ENCODE data around the gene USH2A.

USH2A gene

GRCh38 chr1:216210081-216210480, 213.2 kb downstream of the USH2A start:
- H3F3A ChIP-seq (ENCODE audit: low read depth) = no peaks in the 10 kb centered on the region
- H3K4me2 ChIP-seq (ENCODE audit: low read depth, low read length, poor library complexity, severe bottlenecking) = no peak overlapping the region
- H3K36me3 ChIP-seq (ENCODE audit: insufficient read depth, low read length) = no peaks in the 10 kb centered on the region
- H3K9me2 ChIP-seq (replicated peaks; ENCODE audit: low read depth, low read length) = no peaks in the 10 kb centered on the region
- no peaks in the 10 kb centered on the region for H3K9me3 ChIP-seq (ENCODE audit: insufficient read depth, low read depth, low read length)
- H4K20me1 ChIP-seq (ENCODE audit: insufficient read depth, low read length, poor library complexity, severe bottlenecking) = no peaks in the 10 kb centered on the region
- no peak overlapping the region for H3K9ac ChIP-seq (ENCODE audit: low read depth, low read length, poor library complexity, severe bottlenecking)
- no peak overlapping the region for H2AFZ ChIP-seq (ENCODE audit: low read length)
- H3K27me3 ChIP-seq (ENCODE audit: insufficient read depth, low read length, poor library complexity, severe bottlenecking) = no peaks in the 10 kb centered on the region
- no peak overlapping the region for H3K4me3 ChIP-seq (ENCODE audit: low read length, poor library complexity, severe bottlenecking)
- no peaks in the 10 kb centered on the region for H3K79me2 ChIP-seq (ENCODE audit: insufficient read depth, low read length)
- no peaks in the 10 kb centered on the region for H3K4me1 ChIP-seq (ENCODE audit: insufficient read depth, low read length, poor library complexity, severe bottlenecking)
- TF ChIP-seq EZH2phosphoT487 (IDR thresholded peaks at IDR 0.05; ENCODE audit: borderline replicate concordance) = no peak
- no peak for TF ChIP-seq CTCF (conservative IDR thresholded peaks at IDR 0.05; ENCODE audit: low read length)

- Histone ChIP-seq H3K9me3 (ENCODE audit: insufficient read depth, low read depth, low read length) (no peaks in the 10 kb centered on the region), H4K20me1 (ENCODE audit: insufficient read depth, low read length, poor library complexity, severe bottlenecking) (no peaks in the 10 kb centered on the region), H3K4me2 (ENCODE audit: low read depth, low read length, poor library complexity, severe bottlenecking) (no peak overlapping the region), H3K36me3 (ENCODE audit: insufficient read depth, low read length) (no peaks in the 10 kb centered on the region), H3K4me3 (ENCODE audit: low read length, poor library complexity, severe bottlenecking) (no peak overlapping the region), H3K27me3 (ENCODE audit: insufficient read depth, low read length, poor library complexity, severe bottlenecking) (no peaks in the 10 kb centered on the region), H3F3A (ENCODE audit: low read depth) (no peaks in the 10 kb centered on the region), H2AFZ (ENCODE audit: low read length) (no peak overlapping the region), H3K79me2 (ENCODE audit: insufficient read depth, low read length) (no peaks in the 10 kb centered on the region), H3K4me1 (ENCODE audit: insufficient read depth, low read length, poor library complexity, severe bottlenecking) (no peaks in the 10 kb centered on the region), H3K9me2 (replicated peaks; ENCODE audit: low read depth, low read length) (no peaks in the 10 kb centered on the region), H3K9ac (ENCODE audit: low read depth, low read length, poor library complexity, severe bottlenecking) (no peak overlapping the region)
- TF ChIP-seq EZH2phosphoT487 (IDR thresholded peaks at IDR 0.05; ENCODE audit: borderline replicate concordance) = no peak
- no peak for TF ChIP-seq CTCF (conservative IDR thresholded peaks at IDR 0.05; ENCODE audit: low read length)
These were observed 214.1 kb downstream of the USH2A start for GRCh38 chr1:216209125-216209524.

- Histone ChIP-seq H4K20me1 (ENCODE audit: insufficient read depth, low read length, poor library complexity, severe bottlenecking) (no peaks in the 10 kb centered on the region), H3K4me1 (ENCODE audit: insufficient read depth, low read length, poor library complexity, severe bottlenecking) (no peaks in the 10 kb centered on the region), H3K4me2 (ENCODE audit: low read depth, low read length, poor library complexity, severe bottlenecking) (no peak overlapping the region), H3K9me3 (ENCODE audit: insufficient read depth, low read depth, low read length) (no peaks in the 10 kb centered on the region), H3K9me2 (replicated peaks; ENCODE audit: low read depth, low read length) (no peaks in the 10 kb centered on the region), H3K9ac (ENCODE audit: low read depth, low read length, poor library complexity, severe bottlenecking) (no peak overlapping the region), H3K36me3 (ENCODE audit: insufficient read depth, low read length) (no peaks in the 10 kb centered on the region), H3F3A (ENCODE audit: low read depth) (no peaks in the 10 kb centered on the region), H2AFZ (ENCODE audit: low read length) (no peak overlapping the region), H3K27me3 (ENCODE audit: insufficient read depth, low read length, poor library complexity, severe bottlenecking) (no peaks in the 10 kb centered on the region), H3K79me2 (ENCODE audit: insufficient read depth, low read length) (no peaks in the 10 kb centered on the region), H3K4me3 (ENCODE audit: low read length, poor library complexity, severe bottlenecking) (no peak overlapping the region)
- TF ChIP-seq CTCF (conservative IDR thresholded peaks at IDR 0.05; ENCODE audit: low read length) (no peak), EZH2phosphoT487 (IDR thresholded peaks at IDR 0.05; ENCODE audit: borderline replicate concordance) (no peak)
These were observed 216.1 kb downstream of the USH2A start for GRCh38 chr1:216207154-216207553.
